GM12878 (cell line): Measurements from ENCODE around the gene ETV6. TPM values are rescaled to one million over a fixed set of nuclear protein-coding genes. Genes with fewer than 3 reads are reported as not detected.

Experiments
- ATAC-seq: fragments of 200-7000 bp; cut with Tn5 transposase; 3 replicates; pipeline ENCODE4 v1.9.1; 2020; ENCODE audit warnings: mild to moderate bottlenecking, moderate library complexity
- BruUV-seq: library from RNA; stranded (reverse); fragments of 400-500 nt; replicated peaks from 2 replicates; lab custom pipeline; 2021; lab: Mats Ljungman, UMichigan
- CTCF ChIA-PET: fragments of 300-600 bp; sonication (Branson Sonifier 250); formaldehyde crosslinking; extraction: SDS; loops from one replicate; lab custom pipeline; 2021; ENCODE audit warnings: inconsistent platforms; lab: Yijun Ruan, JAX
- POLR2A ChIA-PET: fragments of 350-600 bp; formaldehyde crosslinking; extraction: SDS; loops from one replicate; lab custom pipeline; 2021; ENCODE audit warnings: inconsistent platforms; lab: Charles Lee
- RAD21 ChIA-PET: fragments of 300-600 bp; sonication (Branson Sonifier 250); formaldehyde crosslinking; loops from one replicate; lab custom pipeline; 2023; ENCODE audit warnings: antibody characterized with exemption; ENCODE audit not compliant: unreplicated experiment; lab: Charles Lee
- SMC1A ChIA-PET: fragments of 300-600 bp; sonication (Branson Sonifier 250); formaldehyde crosslinking; loops from one replicate; lab custom pipeline; 2023; ENCODE audit not compliant: unreplicated experiment, uncharacterized antibody; lab: Charles Lee
- DNase-seq: peaks from one replicate; pipeline ENCODE4 v3.0.0-alpha.2; 2011; ENCODE audit warnings: low read depth, low spot score
- FAIRE-seq: peaks from 3 replicates; lab custom pipeline; 2011; peaks lifted over from hg19 to GRCh38; lab: Jason Lieb, UNC
- H2AFZ ChIP-seq: 2 replicates; pipeline ENCODE4 v1.6.0; 2011; ENCODE audit warnings: low read depth, low read length, control low read depth; ENCODE audit not compliant: control insufficient read depth
- H3K27ac ChIP-seq: 2 replicates; pipeline ENCODE4 v1.5.1; 2011; ENCODE audit warnings: control low read depth; ENCODE audit not compliant: control insufficient read depth, insufficient read depth
- H3K27me3 ChIP-seq, 2 experiments: replicated peaks in 1 of 2; 2 replicates each; pipeline versions ENCODE4 v1.6.0 to v1.6.1; 2011; ENCODE audit warnings: low read length in 1 of 2; ENCODE audit not compliant: control insufficient read depth in 2 of 2, insufficient read depth in 2 of 2
- H3K36me3 ChIP-seq, 2 experiments: 2 replicates each; pipeline ENCODE4 v1.5.1; 2011; ENCODE audit warnings: low read length in 1 of 2; ENCODE audit not compliant: control insufficient read depth in 2 of 2, insufficient read depth in 2 of 2
- H3K4me1 ChIP-seq: 2 replicates; pipeline ENCODE4 v1.6.1; 2011; ENCODE audit warnings: mild to moderate bottlenecking, low read length, moderate library complexity, mixed read lengths; ENCODE audit not compliant: control insufficient read depth, insufficient read depth
- H3K4me2 ChIP-seq: 2 replicates; pipeline ENCODE4 v1.6.0; 2011; ENCODE audit warnings: control low read depth; ENCODE audit not compliant: control insufficient read depth, insufficient read depth
- H3K4me3 ChIP-seq: fragments of 200-600 bp; sonication (generic); 2 replicates; pipeline ENCODE4 v1.5.1; 2016
- H3K79me2 ChIP-seq: 2 replicates; pipeline ENCODE4 v1.6.0; 2011; ENCODE audit warnings: low read length; ENCODE audit not compliant: control insufficient read depth, insufficient read depth
- H3K9ac ChIP-seq: 2 replicates; pipeline ENCODE4 v1.8.0; 2011; ENCODE audit warnings: low read length, control low read depth, mixed read lengths; ENCODE audit not compliant: control insufficient read depth, insufficient read depth
- H3K9me3 ChIP-seq: replicated peaks from 3 replicates; pipeline ENCODE4 v1.5.1; 2011; ENCODE audit warnings: mild to moderate bottlenecking, low read length; ENCODE audit not compliant: control insufficient read depth, insufficient read depth
- H4K20me1 ChIP-seq: 2 replicates; pipeline ENCODE4 v1.6.0; 2011; ENCODE audit not compliant: control insufficient read depth, insufficient read depth
- BCL11A ChIP-seq: IDR thresholded peaks from 2 replicates; pipeline ENCODE4 v1.6.1; 2011; ENCODE audit warnings: low read depth, low read length
- CREB1 ChIP-seq: IDR thresholded peaks from 2 replicates; pipeline ENCODE4 v1.6.1; 2012; ENCODE audit warnings: low read depth, mild to moderate bottlenecking, inconsistent platforms
- KDM1A ChIP-seq: fragments of 200-600 bp; sonication (generic); IDR thresholded peaks from 2 replicates; pipeline ENCODE4 v1.6.1; 2016; ENCODE audit warnings: borderline replicate concordance
- MAX ChIP-seq: IDR thresholded peaks from 2 replicates; pipeline ENCODE4 v1.6.1; 2012; ENCODE audit warnings: low read depth, low read length, improper control_type of control experiment
- NR2F1 ChIP-seq: fragments of 450-650 bp; conservative IDR thresholded peaks from 2 replicates; pipeline ENCODE4 v1.6.1; 2017; ENCODE audit warnings: mild to moderate bottlenecking
- RAD21 ChIP-seq: IDR thresholded peaks from 2 replicates; pipeline ENCODE4 v1.6.1; 2011; ENCODE audit warnings: mild to moderate bottlenecking, low read depth, low read length, moderate library complexity; ENCODE audit not compliant: insufficient read depth
- RB1 ChIP-seq: fragments of 450-650 bp; formaldehyde crosslinking; IDR thresholded peaks from 2 replicates; pipeline ENCODE4 v1.6.1; 2017; ENCODE audit warnings: mild to moderate bottlenecking, borderline replicate concordance
- RFX5 ChIP-seq: IDR thresholded peaks from 2 replicates; pipeline ENCODE4 v1.6.1; 2011; ENCODE audit warnings: low read depth, low read length, improper control_type of control experiment
- SRF ChIP-seq, 2 experiments: IDR thresholded peaks; 2 replicates each; pipeline ENCODE4 v1.6.1; 2011; ENCODE audit warnings: low read depth in 2 of 2, low read length in 2 of 2, mild to moderate bottlenecking in 1 of 2, moderate library complexity in 1 of 2
- TCF3 ChIP-seq: IDR thresholded peaks from 2 replicates; pipeline ENCODE4 v1.6.1; 2012; ENCODE audit warnings: low read depth, mild to moderate bottlenecking, low read length, borderline replicate concordance; ENCODE audit not compliant: insufficient read depth
- TCF7 ChIP-seq: IDR thresholded peaks from 2 replicates; pipeline ENCODE4 v1.6.1; 2014; ENCODE audit warnings: antibody characterized with exemption, borderline replicate concordance
- YY1 ChIP-seq: IDR thresholded peaks from 2 replicates; pipeline ENCODE4 v1.6.1; 2011; ENCODE audit warnings: low read depth, mild to moderate bottlenecking, low read length
- ZNF622 ChIP-seq: fragments of 450-650 bp; IDR thresholded peaks from 2 replicates; pipeline ENCODE4 v1.6.1; 2017; ENCODE audit warnings: mild to moderate bottlenecking, inconsistent platforms
- ZNF687 ChIP-seq: fragments of 450-650 bp; IDR thresholded peaks from 2 replicates; pipeline ENCODE4 v1.6.1; 2017; ENCODE audit warnings: mild to moderate bottlenecking, moderate library complexity
- ZSCAN29 ChIP-seq: fragments of 450-650 bp; IDR thresholded peaks from 2 replicates; pipeline ENCODE4 v1.6.1; 2017; ENCODE audit warnings: mild to moderate bottlenecking, moderate library complexity
- WGBS: methylation state at CpG from one replicate; pipeline ENCODE4 v1.1.6; 2016; ENCODE audit warnings: low lambda C conversion rate; ENCODE audit not compliant: insufficient replicate concordance, insufficient coverage; ENCODE audit errors: missing lambda C conversion rate; 5-methylcytosine and 5-hydroxymethylcytosine counted together
- in situ Hi-C: fragments of 300-500 bp; cut with MboI; formaldehyde crosslinking; loops from 9 replicates; pipeline ENCODE4 v1.14.3; 2018; ENCODE audit warnings: mixed read lengths
- intact Hi-C: fragments of 100-400 bp; cut with micrococcal nuclease; formaldehyde crosslinking; loops from one replicate; pipeline ENCODE4 v1.14.2; 2022; ENCODE audit not compliant: unreplicated experiment
- polyA plus RNA-seq, 11 experiments: library from polyadenylated mRNA; depleted of rRNA in 4 of 11; unstranded in 6 of 11; stranded (reverse) in 5 of 11; fragments of >200 nt; fragmentation: Nextera tagmentation in 4 of 11; fragmentation: Illumina TruSeq in 1 of 11; extraction: Ambion mirVana in 4 of 11; extraction: Trizol in 1 of 11; gene quantifications; 1 replicate in 1 of 11; 2 replicates in 10 of 11; pipeline versions ENCODE4 v1.2.1 to v1.2.3, GENCODE V29; 2011 to 2016; ENCODE audit warnings: inconsistent platforms in 2 of 11, missing spikeins in 2 of 11, low read depth in 1 of 11
- total RNA-seq, 4 experiments: library from RNA; depleted of rRNA in 3 of 4; stranded (reverse); fragments of >200 nt in 3 of 4; fragmentation: Illumina TruSeq in 1 of 4; extraction: Trizol in 1 of 4; gene quantifications; 2 replicates each; pipeline versions ENCODE4 v1.2.1 to v1.2.3, GENCODE V29; 2013 to 2021
- TF ChIP-seq, protein P1 (sequence below): IDR thresholded peaks from 2 replicates; pipeline ENCODE4 v1.6.1; 2011; ENCODE audit warnings: low read depth, low read length, improper control_type of control experiment, borderline replicate concordance
- TF ChIP-seq, protein P2 (sequence below): IDR thresholded peaks from 2 replicates; pipeline ENCODE4 v1.6.1; 2011; ENCODE audit warnings: borderline replicate concordance, low read depth, mild to moderate bottlenecking, moderate library complexity, mixed read lengths, low read length; ENCODE audit not compliant: insufficient read depth; ENCODE audit errors: extremely low read length

ETV6 gene
- total and polyA plus RNA-seq, 10 of the 15 experiments (the other 5 are each of a cell fraction or from before 2014, with no cell fraction given): 6.6 to 74.8 (median 24.6) TPM

GRCh38 chr12:11695321-11695720 is 45.8 kb downstream of the ETV6 start (continued):
- TF ChIP-seq CREB1 (no peak), KDM1A (no peak), RAD21 (no peak), BCL11A (no peak), NR2F1 (no peak), RB1 (no peak), YY1 (no peak), RFX5 (no peak), MAX (no peak), TCF3 (no peak), SRF (IDR thresholded peaks at IDR 0.05; ENCODE audit: low read depth in 2 of 2, low read length in 2 of 2) (no peak)
- TF ChIP-seq, protein P1, sequence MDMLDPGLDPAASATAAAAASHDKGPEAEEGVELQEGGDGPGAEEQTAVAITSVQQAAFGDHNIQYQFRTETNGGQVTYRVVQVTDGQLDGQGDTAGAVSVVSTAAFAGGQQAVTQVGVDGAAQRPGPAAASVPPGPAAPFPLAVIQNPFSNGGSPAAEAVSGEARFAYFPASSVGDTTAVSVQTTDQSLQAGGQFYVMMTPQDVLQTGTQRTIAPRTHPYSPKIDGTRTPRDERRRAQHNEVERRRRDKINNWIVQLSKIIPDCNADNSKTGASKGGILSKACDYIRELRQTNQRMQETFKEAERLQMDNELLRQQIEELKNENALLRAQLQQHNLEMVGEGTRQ: no peak

DNA sequence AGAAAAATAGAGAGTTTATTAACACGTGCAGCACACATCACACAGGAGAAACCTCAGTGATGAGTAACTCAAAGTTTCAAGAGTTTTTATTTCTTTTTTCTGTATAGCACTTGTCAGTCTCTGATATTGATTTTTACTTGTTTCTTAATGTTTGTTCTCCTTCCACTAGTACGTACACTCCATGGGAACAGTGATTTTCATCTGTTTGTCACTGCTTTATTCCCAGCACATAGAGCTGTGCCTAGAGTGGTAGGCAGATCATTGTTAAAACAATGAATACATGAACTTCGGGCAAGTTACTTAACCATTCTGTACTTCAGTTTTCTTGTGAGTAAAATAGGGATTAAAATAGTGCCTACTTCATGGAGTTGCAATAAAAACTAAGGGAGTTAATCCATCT is 46.6 kb downstream of the ETV6 start:
- ATAC-seq: no peak
- WGBS: 76% methylated on average over 3 of the region's 3 CpGs
- RAD21 ChIA-PET: interaction anchor here (1.0 kb wide), 1 partner anchor 41 kb away, joined by 3 read pairs; no protein-coding TSS in a partner anchor
- in situ Hi-C loops: no loop called here
- no peaks in the 10 kb centered on the region for H3K27me3 ChIP-seq
- peaks cover 2% of the 10 kb centered on the region; the same call in 1 of the 2 replicates for H3K4me1 ChIP-seq
- no peak for DNase-seq
- BruUV-seq: no TSS peak
- H3K4me2 ChIP-seq: no peak overlapping the region
- peaks cover 5% of the 10 kb centered on the region; the same call in 1 of the 2 replicates for H4K20me1 ChIP-seq
- no peak for FAIRE-seq
- no peak overlapping the region for H3K4me3 ChIP-seq
- SMC1A ChIA-PET: interaction anchor here (1.3 kb wide), 1 partner anchor 44 kb away, joined by 3 read pairs; no protein-coding TSS in a partner anchor
- H2AFZ ChIP-seq: no peak overlapping the region
- peaks cover 90% of the 10 kb centered on the region for H3K79me2 ChIP-seq
- peaks cover 17% of the 10 kb centered on the region; the same call in 2 of the 3 replicates for H3K9me3 ChIP-seq
- no peak overlapping the region for H3K9ac ChIP-seq
- intact Hi-C loops: no loop called here
- H3K27ac ChIP-seq: no peak overlapping the region
- peaks cover 6 to 27% of the 10 kb centered on the region in 2 experiments for H3K36me3 ChIP-seq
- POLR2A ChIA-PET: no interaction called here
- CTCF ChIA-PET: no interaction called here
- TF ChIP-seq TCF7 (no peak), NR2F1 (no peak), ZNF687 (no peak), ZNF622 (no peak), ZSCAN29 (no peak), SRF (IDR thresholded peaks at IDR 0.05; ENCODE audit: low read depth in 2 of 2, low read length in 2 of 2) (no peak)
- TF ChIP-seq, protein P2, sequence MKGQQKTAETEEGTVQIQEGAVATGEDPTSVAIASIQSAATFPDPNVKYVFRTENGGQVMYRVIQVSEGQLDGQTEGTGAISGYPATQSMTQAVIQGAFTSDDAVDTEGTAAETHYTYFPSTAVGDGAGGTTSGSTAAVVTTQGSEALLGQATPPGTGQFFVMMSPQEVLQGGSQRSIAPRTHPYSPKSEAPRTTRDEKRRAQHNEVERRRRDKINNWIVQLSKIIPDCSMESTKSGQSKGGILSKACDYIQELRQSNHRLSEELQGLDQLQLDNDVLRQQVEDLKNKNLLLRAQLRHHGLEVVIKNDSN: no peak
